Immature natural killer cell (primary cell): ENCODE measurements around the gene SRP14. TPM values are rescaled to one million over a fixed set of nuclear protein-coding genes. Genes with fewer than 3 reads are reported as not detected.
"Not testable (repeated sequence)": the region's sequence is repeated elsewhere in the genome, so short reads cannot be mapped to it uniquely, and the experiment has no call there.

ENCODE experiments used
- DNase-seq, 3 donors: peaks; one replicate each; pipeline ENCODE4 v3.0.0; 2022; ENCODE audit warnings: mixed read lengths in 1 of 3
- H3K27ac Mint-ChIP-seq, 6 donors: one replicate each; pipeline ENCODE4 v1.8.0; 2020; ENCODE audit warnings: mixed read lengths in 6 of 6, mild to moderate bottlenecking in 5 of 6, inconsistent platforms in 4 of 6, moderate library complexity in 3 of 6
- H3K27me3 Mint-ChIP-seq, 3 donors: one replicate each; pipeline ENCODE4 v1.8.0; 2020 to 2021; ENCODE audit warnings: low read depth in 3 of 3, mild to moderate bottlenecking in 3 of 3, mixed read lengths in 3 of 3, moderate library complexity in 3 of 3, inconsistent platforms in 1 of 3
- H3K36me3 Mint-ChIP-seq, 3 donors: one replicate each; pipeline ENCODE4 v1.8.0; 2020; ENCODE audit warnings: mixed read lengths in 3 of 3, inconsistent platforms in 2 of 3, mild to moderate bottlenecking in 2 of 3
- H3K4me1 Mint-ChIP-seq, 2 donors: one replicate each; pipeline ENCODE4 v1.8.0; 2020; ENCODE audit warnings: inconsistent platforms in 2 of 2, mild to moderate bottlenecking in 2 of 2, mixed read lengths in 2 of 2, moderate library complexity in 1 of 2
- H3K4me3 Mint-ChIP-seq, 5 donors: one replicate each; pipeline ENCODE4 v1.8.0; 2020; ENCODE audit warnings: mild to moderate bottlenecking in 5 of 5, mixed read lengths in 5 of 5, inconsistent platforms in 3 of 5, moderate library complexity in 3 of 5
- H3K9me3 Mint-ChIP-seq, 6 donors: one replicate each; pipeline ENCODE4 v1.8.0; 2020; ENCODE audit warnings: mild to moderate bottlenecking in 6 of 6, mixed read lengths in 6 of 6, inconsistent platforms in 4 of 6, moderate library complexity in 3 of 6
- polyA plus RNA-seq, 3 donors: library from polyadenylated mRNA; unstranded; fragments of 300-500 nt; fragmentation: Illumina TruSeq; gene quantifications; one replicate each; pipeline ENCODE4 v1.2.3, GENCODE V29; 2021

The SRP14 gene
- 1,000 to 10,000 TPM in 1 of 3 donors, 100 to 1,000 TPM in 2; 744 to 1,102 (median 786) TPM for polyA plus RNA-seq

GRCh38 chr15:40038638-40039543 lies at the start of gene SRP14:
SRP14 (minus strand) TSS chr15:40039181; CDS start chr15:40039116, 65 bp downstream.
- Mint-ChIP-seq H3K4me3 (peak within 1 kb of the TSS; percentile 95 to 100 (median 99)), H3K9me3 (no peaks in the 10 kb centered on the region), H3K27me3 (peaks cover 0 to 5% (median 2%) of the 10 kb centered on the region in 3 donors), H3K27ac (peak within 1 kb of the TSS; percentile 91 to 99 (median 98)), H3K36me3 (peaks cover 10 to 29% (median 22%) of the 10 kb centered on the region in 3 donors), H3K4me1 (peaks cover 35 to 51% of the 10 kb centered on the region in 2 donors)
- peak; percentile 89 to 93 (median 92) for DNase-seq

DNA sequence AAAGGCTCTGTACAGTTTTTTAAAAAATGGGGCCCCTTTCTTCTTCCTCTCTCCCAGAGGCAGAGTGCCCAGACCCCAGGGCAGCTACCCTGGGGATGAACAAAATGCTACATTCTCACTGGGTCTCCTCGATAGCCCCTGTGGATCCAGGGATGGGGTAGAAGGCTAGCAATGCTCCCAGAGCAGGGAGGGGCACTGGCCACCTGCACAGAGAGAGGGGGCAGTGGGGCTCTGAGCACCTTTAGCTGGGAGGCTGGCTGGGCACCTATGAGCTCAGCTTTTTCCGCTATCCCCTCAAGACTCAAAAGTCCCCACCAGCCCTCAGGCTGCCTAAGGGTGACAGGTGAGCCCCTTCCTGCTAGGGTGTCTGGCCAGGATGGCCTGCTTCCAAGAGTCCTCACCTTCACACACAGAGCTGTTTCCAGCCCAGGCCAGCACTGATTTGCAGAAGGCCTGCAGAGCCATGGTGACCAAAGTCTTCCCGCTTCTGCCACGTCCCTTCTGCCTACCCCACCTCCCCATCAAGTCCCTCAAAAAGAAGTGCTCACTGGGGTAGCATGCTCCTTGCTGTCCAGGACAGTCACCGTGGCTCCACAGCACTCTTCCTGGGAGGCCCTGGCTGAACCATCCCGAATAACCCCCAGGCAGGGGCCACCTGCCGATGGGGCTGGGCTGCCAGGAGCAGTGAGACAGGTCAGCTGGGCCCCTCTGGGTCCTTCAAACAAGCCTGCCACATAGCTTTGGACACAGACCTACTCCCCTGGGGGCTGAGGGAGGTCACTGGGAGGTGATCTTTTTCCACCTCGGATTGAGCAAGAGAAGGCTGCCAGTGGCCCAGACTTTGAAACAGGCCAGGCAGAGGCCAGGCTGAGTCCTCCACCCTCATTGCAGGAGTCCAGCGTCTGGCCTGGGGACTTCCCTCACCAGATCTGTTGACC lies 49.3 kb upstream of the SRP14 start:
- Mint-ChIP-seq H3K9me3 (no peaks in the 10 kb centered on the region), H3K4me3 (no peak overlapping the region), H3K4me1 (no peaks in the 10 kb centered on the region), H3K27me3 (peaks cover 0 to 14% (median 0%) of the 10 kb centered on the region in 3 donors), H3K36me3 (peaks cover 0 to 4% (median 0%) of the 10 kb centered on the region in 3 donors), H3K27ac (no peak overlapping the region)
- DNase-seq = no peak

GRCh38 chr15:40087068-40087810 lies 48.3 kb upstream of the SRP14 start:
- no peak for DNase-seq
- H3K36me3 Mint-ChIP-seq = peaks cover 0 to 4% (median 0%) of the 10 kb centered on the region in 3 donors
- peaks cover under 1 to 14% (median 2%) of the 10 kb centered on the region in 3 donors for H3K27me3 Mint-ChIP-seq
- H3K4me3 Mint-ChIP-seq = no peak overlapping the region
- no peaks in the 10 kb centered on the region for H3K9me3 Mint-ChIP-seq
- peaks cover 0 to 2% of the 10 kb centered on the region in 2 donors for H3K4me1 Mint-ChIP-seq
- H3K27ac Mint-ChIP-seq = no peak overlapping the region

- Mint-ChIP-seq H3K9me3 (no peaks in the 10 kb centered on the region), H3K4me1 (peaks cover 6 to 9% of the 10 kb centered on the region in 2 donors), H3K27me3 (peaks cover 2 to 16% (median 3%) of the 10 kb centered on the region in 3 donors), H3K4me3 (no peak overlapping the region), H3K36me3 (no peaks in the 10 kb centered on the region), H3K27ac (no peak overlapping the region)
- no peak for DNase-seq
Observed at GRCh38 chr15:40085266-40085665, 46.3 kb upstream of the SRP14 start.

GRCh38 chr15:40084650-40085049 lies 45.7 kb upstream of the SRP14 start:
- Mint-ChIP-seq H3K4me3 (no peak overlapping the region), H3K36me3 (no peaks in the 10 kb centered on the region), H3K9me3 (no peaks in the 10 kb centered on the region), H3K27ac (no peak overlapping the region), H3K27me3 (peaks cover 2 to 16% (median 3%) of the 10 kb centered on the region in 3 donors), H3K4me1 (peaks cover 6 to 9% of the 10 kb centered on the region in 2 donors)
- DNase-seq = no peak

DNA sequence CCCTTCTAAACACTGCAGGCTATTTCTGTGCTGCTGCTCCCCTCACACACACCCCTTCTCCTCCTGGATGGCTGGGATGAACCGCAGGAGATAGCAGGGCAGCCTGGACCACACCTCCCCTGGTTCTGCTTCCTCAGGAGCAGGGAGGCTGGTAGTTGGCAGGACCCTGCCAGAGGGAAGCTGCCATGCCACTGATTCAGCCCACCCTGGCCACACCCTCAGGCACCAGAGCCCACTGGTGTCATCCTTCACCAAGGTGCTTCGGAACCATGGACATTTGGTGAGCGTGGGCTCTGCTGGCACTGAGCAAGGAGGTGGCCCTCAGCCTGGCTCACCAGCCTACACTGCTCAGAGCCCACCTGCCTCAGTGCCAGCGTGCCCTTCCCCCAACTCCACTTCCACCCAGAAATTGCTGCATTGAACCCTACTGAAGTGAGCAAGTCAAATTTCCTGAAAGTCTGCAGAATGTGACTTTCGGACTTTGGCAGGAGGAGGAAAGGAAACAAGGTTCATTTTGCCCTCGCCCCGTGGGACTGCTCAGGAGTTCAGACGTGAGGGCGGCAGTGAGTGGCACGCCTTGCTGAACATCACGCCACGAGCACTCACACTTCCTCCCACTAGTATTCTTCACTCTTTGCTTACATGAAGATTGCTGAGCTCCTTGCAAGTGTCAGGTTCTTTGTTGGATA lies 43.4 kb upstream of the SRP14 start:
- Mint-ChIP-seq H3K4me3 (no peak overlapping the region), H3K27ac (no peak overlapping the region), H3K27me3 (peaks cover 2 to 19% (median 3%) of the 10 kb centered on the region in 3 donors), H3K36me3 (no peaks in the 10 kb centered on the region), H3K9me3 (no peaks in the 10 kb centered on the region), H3K4me1 (peaks cover 6 to 9% of the 10 kb centered on the region in 2 donors)
- DNase-seq = no peak

GRCh38 chr15:40081691-40082194 lies 42.8 kb upstream of the SRP14 start:
- H3K36me3 Mint-ChIP-seq = no peaks in the 10 kb centered on the region
- H3K4me3 Mint-ChIP-seq = peak overlapping the region in 3 of 5 donors; percentile 16 to 47 (median 38)
- H3K27ac Mint-ChIP-seq = no peak overlapping the region
- no peak for DNase-seq
- H3K9me3 Mint-ChIP-seq = no peaks in the 10 kb centered on the region
- H3K27me3 Mint-ChIP-seq = peaks cover 2 to 19% (median 3%) of the 10 kb centered on the region in 3 donors
- peaks cover 6 to 9% of the 10 kb centered on the region in 2 donors for H3K4me1 Mint-ChIP-seq

DNA sequence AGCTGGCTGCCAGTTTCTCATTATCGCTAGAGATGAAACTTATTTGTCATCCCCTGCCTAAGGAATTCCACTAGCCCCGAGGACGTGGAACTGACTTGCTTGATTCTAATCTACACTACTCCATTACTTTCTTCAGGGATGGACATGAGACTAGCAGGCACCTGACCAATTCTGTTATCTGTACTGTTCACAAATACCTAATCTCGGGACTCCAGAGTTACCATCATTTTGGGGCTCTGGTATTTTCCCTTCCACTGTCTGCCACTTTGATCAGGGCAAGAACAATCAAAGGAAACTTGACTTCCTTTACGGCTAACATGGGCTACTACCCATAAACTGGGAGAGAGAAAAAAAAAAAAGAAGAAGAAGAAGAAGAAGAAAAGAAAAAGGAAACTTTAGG lies 41.9 kb upstream of the SRP14 start:
- Mint-ChIP-seq H3K27me3 (peaks cover 2 to 11% (median 5%) of the 10 kb centered on the region in 3 donors), H3K36me3 (no peaks in the 10 kb centered on the region), H3K4me1 (peaks cover 6 to 9% of the 10 kb centered on the region in 2 donors), H3K9me3 (no peaks in the 10 kb centered on the region), H3K4me3 (no peak overlapping the region), H3K27ac (no peak overlapping the region)
- no peak for DNase-seq

DNA sequence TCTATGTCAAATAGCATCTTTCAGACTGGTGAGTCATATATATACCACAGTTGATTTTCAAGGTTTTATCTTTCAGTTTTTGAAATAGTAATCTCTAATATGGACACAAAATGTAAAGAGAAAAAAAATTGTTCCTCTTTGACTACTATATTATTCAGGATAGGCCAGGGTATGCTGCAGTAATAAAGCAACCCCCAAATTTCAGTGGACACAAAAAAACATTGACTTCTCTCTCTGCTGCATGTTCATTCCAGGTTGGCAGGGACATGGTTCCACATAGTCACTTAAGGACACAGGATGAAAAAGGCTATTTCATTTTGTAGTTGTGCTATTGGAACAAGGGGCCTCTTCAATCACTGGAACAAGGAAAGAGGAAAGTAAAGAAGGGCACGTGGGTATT lies 41.1 kb upstream of the SRP14 start:
- Mint-ChIP-seq H3K27ac (no peak overlapping the region), H3K9me3 (no peaks in the 10 kb centered on the region), H3K4me3 (no peak overlapping the region), H3K36me3 (no peaks in the 10 kb centered on the region), H3K4me1 (peaks cover 6 to 9% of the 10 kb centered on the region in 2 donors), H3K27me3 (peaks cover 2 to 10% (median 5%) of the 10 kb centered on the region in 3 donors)
- no peak for DNase-seq

DNA sequence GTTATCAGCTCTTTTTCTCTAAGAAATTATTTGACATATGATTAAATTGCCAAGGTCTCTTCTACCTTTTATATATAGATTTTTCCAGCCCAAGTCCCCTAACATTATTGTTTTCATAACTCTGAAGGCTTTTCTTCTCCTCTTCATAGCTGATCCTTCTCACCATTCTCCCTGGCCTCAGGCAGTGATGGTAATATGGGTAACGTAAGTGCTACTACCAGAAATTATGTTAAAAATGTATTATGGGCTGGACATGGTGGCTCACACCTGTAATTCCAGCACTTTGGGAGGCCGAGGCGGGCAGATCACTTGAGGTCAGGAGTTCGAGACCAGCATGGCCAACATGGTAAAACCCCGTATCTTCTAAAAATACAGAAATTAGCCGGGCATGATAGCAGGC lies 40.5 kb upstream of the SRP14 start:
- Mint-ChIP-seq H3K9me3 (no peaks in the 10 kb centered on the region), H3K4me1 (peaks cover 6 to 9% of the 10 kb centered on the region in 2 donors), H3K36me3 (no peaks in the 10 kb centered on the region), H3K4me3 (no peak overlapping the region), H3K27ac (no peak overlapping the region), H3K27me3 (peaks cover 2 to 7% (median 5%) of the 10 kb centered on the region in 3 donors)
- DNase-seq = no peak

GRCh38 chr15:40075298-40076044 lies 36.5 kb upstream of the SRP14 start:
- H3K4me1 Mint-ChIP-seq = peaks cover 9 to 11% of the 10 kb centered on the region in 2 donors
- no peak for DNase-seq
- H3K36me3 Mint-ChIP-seq = no peaks in the 10 kb centered on the region
- H3K9me3 Mint-ChIP-seq = no peaks in the 10 kb centered on the region
- H3K27ac Mint-ChIP-seq = no peak overlapping the region
- H3K4me3 Mint-ChIP-seq = no peak overlapping the region
- H3K27me3 Mint-ChIP-seq = peaks cover 2 to 10% (median 4%) of the 10 kb centered on the region in 3 donors

DNA sequence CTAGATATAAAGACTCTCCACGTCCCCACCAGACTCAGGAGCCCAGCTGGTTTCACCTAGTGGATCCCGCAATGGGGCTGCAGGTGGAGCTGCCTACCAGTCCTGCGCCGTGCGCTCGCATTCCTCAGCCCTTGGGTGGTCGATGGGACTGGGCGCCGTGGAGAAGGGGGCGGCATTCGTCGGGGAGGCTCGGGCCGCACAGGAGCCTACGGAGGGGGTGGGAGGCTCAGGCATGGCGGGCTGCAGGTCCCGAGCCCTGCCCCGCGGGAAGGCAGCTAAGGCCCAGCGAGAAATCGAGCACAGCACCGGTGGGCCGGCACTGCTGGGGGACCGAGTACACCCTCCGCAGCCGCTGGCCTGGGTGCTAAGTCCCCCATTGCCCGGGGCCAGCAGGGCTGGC lies 35.7 kb upstream of the SRP14 start:
- not testable (repeated sequence) for H3K27me3 Mint-ChIP-seq, H3K27ac Mint-ChIP-seq, H3K36me3 Mint-ChIP-seq, DNase-seq, H3K4me3 Mint-ChIP-seq, H3K9me3 Mint-ChIP-seq
- H3K4me1 Mint-ChIP-seq = peaks cover 9 to 11% of the 10 kb centered on the region in 2 donors
